ENCODE data around the gene SUPT4H1.

The SUPT4H1 gene

GRCh38 chr17:58334661-58335060, 17.3 kb downstream of the SUPT4H1 start:
- TF ChIP-seq CTCF (conservative IDR thresholded peaks at IDR 0.05; ENCODE audit: control insufficient read depth, insufficient read depth, low read depth, low read length), result no peak
- H3K4me3 ChIP-seq (ENCODE audit: control insufficient read depth, low read depth, low read length), result no peak overlapping the region

DNA sequence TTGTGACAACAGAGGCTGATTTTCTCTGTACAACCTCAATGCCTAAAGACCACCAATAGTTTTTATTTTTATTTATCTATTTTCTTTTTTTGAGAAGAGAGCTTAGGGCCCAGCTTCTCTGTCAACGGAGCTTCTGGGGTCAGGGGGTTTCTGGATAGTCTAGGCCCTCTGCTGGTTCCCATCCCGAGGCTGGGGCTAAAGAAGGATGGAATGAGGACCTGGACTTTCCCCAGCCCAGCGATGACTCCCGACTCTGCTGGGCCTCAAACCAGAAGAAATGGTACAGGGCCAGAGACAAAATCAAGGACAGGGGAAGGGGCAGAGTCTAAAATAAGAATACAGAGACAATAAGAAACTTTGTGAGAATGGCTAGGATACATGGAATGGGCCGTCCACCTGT, 17.7 kb downstream of the SUPT4H1 start:
- no peak for DNase-seq (ENCODE audit: low read depth)
- H3K4me3 ChIP-seq (ENCODE audit: control insufficient read depth, low read depth, low read length), result no peak overlapping the region
- TF ChIP-seq CTCF (conservative IDR thresholded peaks at IDR 0.05; ENCODE audit: control insufficient read depth, insufficient read depth, low read depth, low read length), result no peak

More at GRCh38 chr17:58334661-58335060, 17.3 kb downstream of the SUPT4H1 start:
- DNase-seq (ENCODE audit: low read depth), result no peak

DNA sequence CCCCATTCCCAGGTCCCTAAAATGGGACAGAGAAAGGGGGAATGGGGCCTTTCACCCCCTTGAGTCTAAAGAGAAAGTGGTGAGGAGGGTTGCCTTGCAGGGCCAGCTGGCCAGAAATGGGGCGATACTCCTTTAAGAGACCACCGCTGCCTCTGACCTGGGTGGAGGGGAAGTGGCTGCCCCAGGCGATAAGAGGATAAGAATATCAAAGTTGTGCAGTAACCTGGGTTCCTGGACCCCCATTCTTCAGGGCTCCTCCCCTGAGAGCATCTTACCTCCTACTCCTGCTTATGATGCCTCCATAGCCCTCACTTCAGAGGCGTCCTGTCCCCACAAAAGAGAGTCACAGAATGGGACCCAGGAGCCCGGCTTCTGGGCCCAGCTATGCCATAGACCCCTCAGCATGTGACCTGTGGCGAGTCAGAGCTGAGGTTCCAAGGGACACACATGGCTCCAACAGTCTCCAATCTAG, 18.2 kb downstream of the SUPT4H1 start:
- H3K4me3 ChIP-seq (ENCODE audit: control insufficient read depth, low read depth, low read length), result no peak overlapping the region
- no peak for TF ChIP-seq CTCF (conservative IDR thresholded peaks at IDR 0.05; ENCODE audit: control insufficient read depth, insufficient read depth, low read depth, low read length)
- DNase-seq (ENCODE audit: low read depth), result no peak

DNA sequence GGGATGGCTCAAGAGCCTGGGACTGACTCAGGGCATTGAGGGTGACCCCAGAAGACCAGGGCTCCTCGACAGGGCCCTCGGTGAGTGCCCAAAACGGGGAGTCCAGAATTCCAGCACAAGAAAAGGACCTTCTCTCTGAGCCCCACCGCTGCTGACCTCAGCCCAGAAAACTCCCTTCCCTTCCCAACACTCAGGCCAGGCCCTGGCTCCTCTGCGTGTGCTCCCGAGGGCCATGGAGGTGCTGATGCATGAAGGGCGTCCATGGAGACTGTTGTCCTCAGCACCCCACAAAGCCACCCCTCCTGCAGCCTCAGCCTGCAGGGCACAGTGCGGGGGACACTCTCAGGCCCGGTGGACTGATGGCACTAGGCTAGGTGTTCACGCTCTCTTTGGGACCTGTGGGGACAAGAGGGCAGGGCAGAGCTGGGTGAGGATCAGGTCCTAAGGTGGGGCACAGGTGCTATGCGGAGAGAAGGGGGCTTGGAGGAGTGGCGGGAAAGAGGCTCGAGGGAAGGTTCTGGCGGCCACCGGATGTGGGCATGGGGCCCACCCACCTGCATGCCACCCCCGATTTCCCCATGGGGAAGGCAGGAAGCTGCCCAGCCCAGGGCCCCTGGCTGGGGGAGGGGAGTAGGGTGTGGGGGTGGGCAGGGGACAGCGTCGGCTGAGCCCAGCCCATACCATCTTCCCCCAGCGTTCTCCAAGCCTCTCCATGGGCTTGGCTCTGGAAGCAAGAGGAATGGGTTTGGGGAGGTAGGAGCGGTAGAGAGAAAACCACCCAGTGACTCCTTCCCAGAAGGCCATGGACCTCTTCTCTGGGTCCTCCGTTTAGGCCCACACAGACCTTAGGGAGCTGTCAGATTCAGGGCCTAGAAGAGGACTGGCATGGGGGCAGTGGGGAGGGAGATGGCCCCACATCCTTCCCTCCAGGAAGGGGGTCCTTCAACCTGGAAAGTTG, 18.9 kb downstream of the SUPT4H1 start:
- TF ChIP-seq CTCF (conservative IDR thresholded peaks at IDR 0.05; ENCODE audit: control insufficient read depth, insufficient read depth, low read depth, low read length), result no peak
- no peak for DNase-seq (ENCODE audit: low read depth)
- H3K4me3 ChIP-seq (ENCODE audit: control insufficient read depth, low read depth, low read length), result no peak overlapping the region

DNA sequence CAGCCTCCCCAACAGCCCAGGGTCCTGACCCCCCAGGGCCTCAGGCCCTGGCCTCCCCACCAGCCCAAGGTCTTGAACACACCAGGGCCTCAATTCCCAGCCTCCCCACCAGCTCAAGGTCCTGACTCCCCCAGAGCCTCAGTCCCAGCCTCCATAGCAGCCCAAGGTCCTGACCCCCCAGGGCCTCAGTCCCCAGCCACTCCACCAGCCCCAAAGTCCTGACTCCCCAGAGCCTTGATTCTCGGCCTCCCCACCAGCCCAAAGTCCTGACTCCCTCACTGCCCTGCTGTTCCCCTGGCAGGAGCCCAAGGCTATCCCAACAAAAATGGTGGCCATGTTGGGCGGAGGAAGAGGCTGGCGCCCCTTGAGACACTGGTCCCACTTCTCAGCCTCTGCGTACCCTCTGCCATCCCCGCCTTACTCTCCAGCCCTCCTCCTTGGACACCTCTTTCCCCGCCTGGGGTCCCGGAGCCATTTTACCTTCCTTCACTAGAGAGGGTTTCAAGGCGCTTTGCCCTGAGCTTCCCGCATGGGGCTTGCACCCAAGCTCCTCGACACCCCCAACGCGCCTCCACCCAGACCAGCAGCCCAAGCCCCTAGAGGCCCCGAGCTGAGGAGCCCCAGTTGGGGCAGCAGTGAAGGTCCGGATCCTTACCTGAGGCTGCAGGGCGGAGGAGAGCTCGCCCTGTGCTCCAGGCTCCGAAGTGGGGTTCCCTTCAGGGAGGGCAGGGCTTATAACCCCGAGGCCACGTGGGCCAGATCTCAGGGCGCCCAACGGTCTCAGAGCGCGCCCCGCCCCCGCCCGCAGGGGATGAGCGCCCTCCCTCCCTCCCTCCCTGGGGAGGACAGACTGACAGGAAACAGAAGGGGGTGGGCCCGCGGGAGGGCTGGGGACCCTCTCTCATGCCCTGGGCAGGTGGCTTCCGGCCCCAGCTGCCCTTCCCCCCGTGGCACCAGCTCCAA, 19.9 kb downstream of the SUPT4H1 start:
- DNase-seq (ENCODE audit: low read depth), result no peak
- no peak overlapping the region for H3K4me3 ChIP-seq (ENCODE audit: control insufficient read depth, low read depth, low read length)
- no peak for TF ChIP-seq CTCF (conservative IDR thresholded peaks at IDR 0.05; ENCODE audit: control insufficient read depth, insufficient read depth, low read depth, low read length)

- TF ChIP-seq CTCF (conservative IDR thresholded peaks at IDR 0.05; ENCODE audit: control insufficient read depth, insufficient read depth, low read depth, low read length), result no peak
- no peak for DNase-seq (ENCODE audit: low read depth)
- H3K4me3 ChIP-seq (ENCODE audit: control insufficient read depth, low read depth, low read length), result no peak overlapping the region
Measured at GRCh38 chr17:58330997-58331814, 20.8 kb downstream of the SUPT4H1 start.

Measured in fibroblast of mammary gland (primary cell).